Suprapubic skin (tissue), 4 donors: ENCODE results near the gene RAB35. TPM values are rescaled to one million over a fixed set of nuclear protein-coding genes. Genes with fewer than 3 reads are reported as not detected.

Experiments
- DNase-seq, 2 donors: peaks; one replicate each; pipeline ENCODE4 v3.0.0-alpha.2; 2019; ENCODE audit warnings: low spot score in 2 of 2
- H3K27ac ChIP-seq: fragments of 200-600 bp; sonication (generic); one replicate; pipeline ENCODE4 v1.5.1; 2019
- H3K27me3 ChIP-seq: fragments of 200-600 bp; sonication (generic); one replicate; pipeline ENCODE4 v1.5.1; 2019
- H3K36me3 ChIP-seq: fragments of 200-600 bp; sonication (generic); one replicate; pipeline ENCODE4 v1.5.1; 2019
- H3K4me1 ChIP-seq: fragments of 200-600 bp; sonication (generic); one replicate; pipeline ENCODE4 v1.5.1; 2019
- H3K4me3 ChIP-seq: fragments of 200-600 bp; sonication (generic); one replicate; pipeline ENCODE4 v1.5.1; 2019; ENCODE audit warnings: mild to moderate bottlenecking
- H3K9me3 ChIP-seq: fragments of 200-600 bp; sonication (generic); one replicate; pipeline ENCODE4 v1.5.1; 2019
- EP300 ChIP-seq: sonication (generic); formaldehyde crosslinking; IDR thresholded peaks from one replicate; pipeline ENCODE4 v1.6.1; 2017; ENCODE audit warnings: antibody characterized with exemption
- POLR2A ChIP-seq, 2 donors: fragments of 450-650 bp; IDR thresholded peaks; one replicate each; pipeline ENCODE4 v1.6.1; 2017; ENCODE audit warnings: antibody characterized with exemption in 2 of 2, mild to moderate bottlenecking in 2 of 2, moderate library complexity in 2 of 2
- POLR2AphosphoS5 ChIP-seq, 3 donors: sonication (generic); formaldehyde crosslinking; IDR thresholded peaks; one replicate each; pipeline ENCODE4 v1.6.1; 2017; ENCODE audit warnings: antibody characterized with exemption in 3 of 3
- WGBS: methylation state at CpG from one replicate; pipeline ENCODE4 v1.1.5; 2018; 5-methylcytosine and 5-hydroxymethylcytosine counted together
- total RNA-seq, 4 donors: library from RNA; depleted of rRNA; stranded (reverse); fragments of >200 nt; gene quantifications; one replicate each; pipeline ENCODE4 v1.1.0, GENCODE V29; 2016
- TF ChIP-seq, protein P1 (sequence below), 2 donors: fragments of 200-600 bp in 1 of 2; fragments of 450-650 bp in 1 of 2; sonication (generic) in 1 of 2; IDR thresholded peaks; one replicate each; pipeline ENCODE4 v1.5.1; 2016 to 2019; ENCODE audit warnings: antibody characterized with exemption in 2 of 2, mild to moderate bottlenecking in 1 of 2, moderate library complexity in 1 of 2

RAB35 gene
- total RNA-seq, 4 donors from 2014 or later, result 30.0 to 39.6 (median 33.1) TPM

DNA sequence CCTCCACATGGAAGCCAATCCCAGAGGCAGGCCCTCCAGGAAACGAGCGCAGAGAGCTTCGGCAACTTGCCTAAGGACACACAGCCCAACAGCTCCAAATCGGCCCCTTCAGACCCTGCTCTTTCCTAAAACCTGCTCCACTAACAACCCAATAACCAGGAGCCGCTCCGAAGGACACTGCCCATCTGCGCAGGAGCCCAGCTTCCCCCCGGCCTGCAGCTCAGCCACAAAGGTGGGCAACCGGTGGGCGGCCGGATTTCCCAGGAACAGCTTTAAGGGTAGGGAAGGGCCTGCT is 13.6 kb downstream of the RAB35 start:
- Histone ChIP-seq H3K36me3 (peaks cover 44% of the 10 kb centered on the region), H3K4me1 (peaks cover 54% of the 10 kb centered on the region), H3K9me3 (no peaks in the 10 kb centered on the region), H3K27ac (no peak overlapping the region), H3K4me3 (no peak overlapping the region), H3K27me3 (no peaks in the 10 kb centered on the region)
- no peak for DNase-seq
- TF ChIP-seq, protein P1, sequence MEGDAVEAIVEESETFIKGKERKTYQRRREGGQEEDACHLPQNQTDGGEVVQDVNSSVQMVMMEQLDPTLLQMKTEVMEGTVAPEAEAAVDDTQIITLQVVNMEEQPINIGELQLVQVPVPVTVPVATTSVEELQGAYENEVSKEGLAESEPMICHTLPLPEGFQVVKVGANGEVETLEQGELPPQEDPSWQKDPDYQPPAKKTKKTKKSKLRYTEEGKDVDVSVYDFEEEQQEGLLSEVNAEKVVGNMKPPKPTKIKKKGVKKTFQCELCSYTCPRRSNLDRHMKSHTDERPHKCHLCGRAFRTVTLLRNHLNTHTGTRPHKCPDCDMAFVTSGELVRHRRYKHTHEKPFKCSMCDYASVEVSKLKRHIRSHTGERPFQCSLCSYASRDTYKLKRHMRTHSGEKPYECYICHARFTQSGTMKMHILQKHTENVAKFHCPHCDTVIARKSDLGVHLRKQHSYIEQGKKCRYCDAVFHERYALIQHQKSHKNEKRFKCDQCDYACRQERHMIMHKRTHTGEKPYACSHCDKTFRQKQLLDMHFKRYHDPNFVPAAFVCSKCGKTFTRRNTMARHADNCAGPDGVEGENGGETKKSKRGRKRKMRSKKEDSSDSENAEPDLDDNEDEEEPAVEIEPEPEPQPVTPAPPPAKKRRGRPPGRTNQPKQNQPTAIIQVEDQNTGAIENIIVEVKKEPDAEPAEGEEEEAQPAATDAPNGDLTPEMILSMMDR (IDR thresholded peaks at IDR 0.05), result no peak
- TF ChIP-seq EP300 (no peak), POLR2A (IDR thresholded peaks at IDR 0.05) (no peak), POLR2AphosphoS5 (IDR thresholded peaks at IDR 0.05) (no peak)
- no CpG with 5 or more reads among the region's 11 CpGs for WGBS

DNA sequence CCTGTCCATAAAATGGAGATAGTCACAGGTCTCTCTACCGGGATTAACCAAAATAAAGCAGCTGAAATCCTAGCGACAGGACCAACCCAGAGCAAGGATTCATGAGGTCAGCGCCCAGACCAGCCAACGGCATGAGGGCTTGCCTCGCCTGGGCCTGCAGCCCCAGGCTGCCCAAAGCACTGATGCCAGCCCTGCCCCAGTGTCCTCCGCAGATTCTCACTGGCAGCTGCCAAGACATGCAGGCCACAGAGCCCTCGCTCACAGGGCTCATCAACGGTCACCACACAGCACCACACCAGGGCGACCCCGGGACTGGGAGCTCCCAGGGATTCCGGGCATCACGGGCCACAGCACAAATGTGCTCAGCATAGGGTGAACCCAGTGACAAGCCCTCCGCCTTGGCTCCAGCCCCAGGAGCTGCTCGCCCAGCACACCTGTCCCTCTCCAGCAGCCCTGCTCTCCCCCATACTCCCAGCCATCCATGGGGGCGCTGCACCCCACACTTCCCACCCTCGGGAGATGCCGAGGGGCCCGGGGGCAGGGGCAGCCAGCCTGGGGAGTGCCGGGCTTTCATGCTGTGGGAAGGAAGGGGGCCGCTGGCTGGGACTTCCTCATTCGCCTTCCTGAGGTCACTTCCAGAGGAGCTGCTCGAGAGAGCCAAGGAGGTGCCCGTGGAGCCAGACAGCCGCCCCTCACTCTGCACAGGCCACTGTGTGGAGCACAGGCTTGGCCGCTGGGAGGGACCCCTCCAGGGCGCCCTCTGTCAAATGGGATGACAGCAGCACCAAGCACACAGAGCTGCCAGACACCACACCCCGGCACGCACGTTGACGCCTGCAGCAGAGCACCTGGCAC is 14.1 kb downstream of the RAB35 start:
- Histone ChIP-seq H3K36me3 (peaks cover 45% of the 10 kb centered on the region), H3K27ac (peak overlapping the region; percentile 75), H3K9me3 (no peaks in the 10 kb centered on the region), H3K4me1 (peaks cover 54% of the 10 kb centered on the region), H3K4me3 (peak overlapping the region; percentile 22), H3K27me3 (no peaks in the 10 kb centered on the region)
- no peak for TF ChIP-seq POLR2A (IDR thresholded peaks at IDR 0.05)
- no peak for TF ChIP-seq POLR2AphosphoS5 (IDR thresholded peaks at IDR 0.05)
- no peak for TF ChIP-seq EP300
- TF ChIP-seq, protein P1 (IDR thresholded peaks at IDR 0.05), result no peak
- WGBS, result 49% methylated on average over 6 of the region's 30 CpGs
- DNase-seq, result no peak

DNA sequence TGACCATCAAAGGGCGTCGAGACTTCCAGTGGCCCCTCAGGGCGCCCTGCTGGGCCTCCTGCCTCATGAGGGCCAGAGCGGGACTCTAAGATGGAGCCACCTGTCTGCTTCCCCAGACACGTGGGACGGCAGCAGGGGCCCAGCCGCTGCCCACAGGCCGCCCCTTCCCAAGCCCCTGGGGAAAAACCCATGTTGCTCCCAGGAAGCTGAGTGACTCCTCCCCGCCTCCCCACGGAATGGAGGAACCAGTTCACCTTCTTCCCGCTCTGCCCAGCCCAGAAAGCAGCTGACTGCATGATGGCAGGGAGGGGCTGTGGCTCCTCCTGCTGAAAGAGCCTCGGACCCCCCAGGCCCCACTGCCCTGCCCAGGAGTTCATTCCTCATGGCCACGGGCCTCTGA is 14.9 kb downstream of the RAB35 start:
- Histone ChIP-seq H3K4me1 (peaks cover 54% of the 10 kb centered on the region), H3K27me3 (no peaks in the 10 kb centered on the region), H3K27ac (peak overlapping the region; percentile 75), H3K36me3 (peaks cover 53% of the 10 kb centered on the region), H3K9me3 (no peaks in the 10 kb centered on the region), H3K4me3 (peak overlapping the region; percentile 22)
- no peak for TF ChIP-seq POLR2A (IDR thresholded peaks at IDR 0.05)
- TF ChIP-seq, protein P1 (IDR thresholded peaks at IDR 0.05), result no peak
- TF ChIP-seq POLR2AphosphoS5 (IDR thresholded peaks at IDR 0.05), result no peak
- TF ChIP-seq EP300, result no peak
- 42% methylated on average over 8 of the region's 13 CpGs for WGBS
- DNase-seq, result peak in 1 of 2 donors; percentile 68

DNA sequence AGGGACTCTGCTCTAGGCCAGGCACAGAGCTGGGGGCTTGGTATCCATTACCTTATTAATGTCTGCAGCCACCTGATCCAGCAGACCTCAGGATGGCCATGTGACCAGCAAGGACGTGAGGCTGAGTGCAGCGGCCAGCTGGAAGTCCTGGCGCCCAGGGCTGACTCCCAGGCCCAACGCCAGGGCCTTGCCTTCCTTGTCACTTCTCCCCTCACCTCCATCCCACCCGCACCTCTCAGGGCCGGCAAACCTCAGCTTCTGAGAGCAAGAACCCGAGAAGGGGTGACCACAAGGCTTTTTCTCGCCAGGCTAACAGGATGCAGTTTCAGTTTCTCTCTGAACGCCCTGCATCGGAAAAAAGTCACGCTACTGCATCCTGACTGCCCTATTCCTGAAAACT is 15.4 kb downstream of the RAB35 start:
- Histone ChIP-seq H3K9me3 (no peaks in the 10 kb centered on the region), H3K27me3 (no peaks in the 10 kb centered on the region)
- 21% methylated on average over 9 of the region's 11 CpGs for whole genome bisulfite sequencing

DNA sequence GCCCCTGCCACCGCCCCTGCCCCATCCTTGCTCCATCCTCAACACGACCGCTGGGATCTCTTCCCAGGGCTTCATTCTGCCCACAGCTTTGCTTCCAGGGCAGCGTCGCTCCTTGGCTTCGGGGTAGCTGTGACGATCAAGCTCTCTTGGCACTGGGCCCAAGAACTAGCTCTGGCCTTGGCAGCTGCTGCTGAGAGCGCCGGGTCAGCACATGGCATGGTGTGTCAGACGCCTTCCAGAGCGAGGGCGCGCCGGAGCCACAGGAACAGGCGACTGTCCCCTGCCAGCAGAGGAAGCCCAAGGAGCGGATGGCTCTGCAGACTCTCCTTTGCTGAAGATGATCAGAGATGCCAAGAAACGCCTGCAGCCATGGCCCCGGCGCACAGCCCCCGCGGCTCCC is 15.9 kb downstream of the RAB35 start:
- no peaks in the 10 kb centered on the region for H3K27me3 ChIP-seq
- WGBS, result 36% methylated on average over 12 of the region's 21 CpGs
- H3K4me1 ChIP-seq, result peaks cover 54% of the 10 kb centered on the region
- H3K4me3 ChIP-seq, result no peak overlapping the region
- peak in 1 of 2 donors; percentile 83 for DNase-seq
- no peak for TF ChIP-seq POLR2A (IDR thresholded peaks at IDR 0.05)
- TF ChIP-seq POLR2AphosphoS5 (IDR thresholded peaks at IDR 0.05), result no peak
- no peak for TF ChIP-seq EP300
- TF ChIP-seq, protein P1 (IDR thresholded peaks at IDR 0.05), result no peak
- H3K9me3 ChIP-seq, result no peaks in the 10 kb centered on the region
- peaks cover 59% of the 10 kb centered on the region for H3K36me3 ChIP-seq
- H3K27ac ChIP-seq, result peak overlapping the region; percentile 75

More for the DNA sequence above, 15.4 kb downstream of the RAB35 start:
- H3K4me1 ChIP-seq, result peaks cover 54% of the 10 kb centered on the region
- H3K4me3 ChIP-seq, result peak overlapping the region; percentile 22
- H3K27ac ChIP-seq, result peak overlapping the region; percentile 75
- no peak for DNase-seq
- no peak for TF ChIP-seq POLR2A (IDR thresholded peaks at IDR 0.05)
- no peak for TF ChIP-seq EP300
- TF ChIP-seq, protein P1 (IDR thresholded peaks at IDR 0.05), result no peak
- TF ChIP-seq POLR2AphosphoS5 (IDR thresholded peaks at IDR 0.05), result no peak
- H3K36me3 ChIP-seq, result peaks cover 56% of the 10 kb centered on the region
